ENCODE measurements around the gene MAP4K3. TPM values are rescaled to one million over a fixed set of nuclear protein-coding genes. Genes with fewer than 3 reads are reported as not detected.
A peak's percentile ranks its signal among the peaks of the same experiment; 100 is the strongest.

MAP4K3 gene
- total and polyA plus RNA-seq, 9 of the 15 experiments (the other 6 are each of a cell fraction or from before 2014, with no cell fraction given): 3.1 to 30.0 (median 16.9) TPM

GRCh38 chr2:39338502-39338901, 98.6 kb downstream of the MAP4K3 start (continued):
- TF ChIP-seq ZNF217 (CRISPR knock-in tag; IDR thresholded peaks at IDR 0.05): no peak
- peak; percentile 72 for TF ChIP-seq TEAD4 (IDR thresholded peaks at IDR 0.05; ENCODE audit: low read length)
- no peak for TF ChIP-seq TEAD4 (CRISPR knock-in tag; IDR thresholded peaks at IDR 0.05; ENCODE audit: borderline replicate concordance)
- TF ChIP-seq CBFA2T2 (conservative IDR thresholded peaks at IDR 0.05): peak; percentile 53
- TF ChIP-seq POLR2AphosphoS5 (IDR thresholded peaks at IDR 0.05; ENCODE audit: control insufficient read depth, insufficient read depth, low read depth, low read length): peak; percentile 54; the same call in 1 of the 2 replicates
- TF ChIP-seq PTBP1 (IDR thresholded peaks at IDR 0.05; ENCODE audit: low read depth, low read length): no peak
- TF ChIP-seq ARID1B (IDR thresholded peaks at IDR 0.05): peak; percentile 80
- TF ChIP-seq CHAMP1 (IDR thresholded peaks at IDR 0.05): 0 out of 2 replicates have a peak, but pooled peaks have one; percentile 25
- TF ChIP-seq DEAF1 (CRISPR knock-in tag; IDR thresholded peaks at IDR 0.05): no peak
- peak; percentile 33; the same call in 1 of the 2 replicates for TF ChIP-seq MTA2 (IDR thresholded peaks at IDR 0.05; ENCODE audit: low read depth)
- no peak for TF ChIP-seq RBFOX2 (IDR thresholded peaks at IDR 0.05; ENCODE audit: low read depth, low read length)
- TF ChIP-seq ZNF263 (CRISPR knock-in tag; IDR thresholded peaks at IDR 0.05; ENCODE audit: borderline replicate concordance): peak; percentile 73; the same call in 1 of the 2 replicates
- TF ChIP-seq CBFA2T3 (IDR thresholded peaks at IDR 0.05): peak; percentile 81
